Measurements from ENCODE around the gene CPPED1. TPM values are rescaled to one million over a fixed set of nuclear protein-coding genes. Genes with fewer than 3 reads are reported as not detected.
"Not testable (repeated sequence)": the region's sequence is repeated elsewhere in the genome, so short reads cannot be mapped to it uniquely, and the experiment has no call there.

Gene CPPED1
- total and polyA plus RNA-seq, 2 donors (not counting 1 experiment from before 2014, with no cell fraction given): 7.4 to 19.8 TPM

- Histone ChIP-seq H3K9ac (ENCODE audit: insufficient read depth, low read length) (no peak overlapping the region), H3K9me3 (ENCODE audit: control insufficient read depth, insufficient read depth, low read depth, low read length) (no peaks in the 10 kb centered on the region), H3K36me3 (ENCODE audit: control insufficient read depth, insufficient read depth, low read length) (no peaks in the 10 kb centered on the region), H3K27me3 (ENCODE audit: control insufficient read depth, insufficient read depth, low read length) (no peaks in the 10 kb centered on the region), H3K4me2 (ENCODE audit: extremely low read depth, insufficient read depth, low read length) (no peak overlapping the region), H4K20me1 (ENCODE audit: control insufficient read depth, extremely low read depth, insufficient read depth, low read length) (no peaks in the 10 kb centered on the region), H3K27ac (ENCODE audit: insufficient read depth, low read length) (no peak overlapping the region), H3K79me2 (ENCODE audit: control insufficient read depth, insufficient read depth, low read length) (no peaks in the 10 kb centered on the region), H2AFZ (ENCODE audit: low read length) (no peak overlapping the region), H3K4me1 (ENCODE audit: control insufficient read depth, extremely low read depth, insufficient read depth, low read length) (no peaks in the 10 kb centered on the region), H3K4me3 (replicated peaks in 1 of 4; ENCODE audit: control extremely low read depth in 1 of 4, insufficient read depth in 1 of 4, low read depth in 3 of 4, low read length in 4 of 4) (no peak overlapping the region)
- no peak for DNase-seq (ENCODE audit: low read depth in 2 of 2)
- TF ChIP-seq CTCF (conservative IDR thresholded peaks at IDR 0.05 in 1 of 2, IDR thresholded peaks at IDR 0.05 in 1 of 2; ENCODE audit: low read depth in 1 of 2, low read length in 2 of 2): no peak
These were observed 8.9 kb downstream of the CPPED1 start for GRCh38 chr16:12794486-12795387.

GRCh38 chr16:12793865-12794240, 9.8 kb downstream of the CPPED1 start:
- Histone ChIP-seq H3K27ac (ENCODE audit: insufficient read depth, low read length) (no peak overlapping the region), H3K4me2 (ENCODE audit: extremely low read depth, insufficient read depth, low read length) (no peak overlapping the region), H4K20me1 (ENCODE audit: control insufficient read depth, extremely low read depth, insufficient read depth, low read length) (no peaks in the 10 kb centered on the region), H3K79me2 (ENCODE audit: control insufficient read depth, insufficient read depth, low read length) (no peaks in the 10 kb centered on the region), H3K9ac (ENCODE audit: insufficient read depth, low read length) (no peak overlapping the region), H3K36me3 (ENCODE audit: control insufficient read depth, insufficient read depth, low read length) (no peaks in the 10 kb centered on the region), H2AFZ (ENCODE audit: low read length) (no peak overlapping the region), H3K9me3 (ENCODE audit: control insufficient read depth, insufficient read depth, low read depth, low read length) (no peaks in the 10 kb centered on the region), H3K27me3 (ENCODE audit: control insufficient read depth, insufficient read depth, low read length) (no peaks in the 10 kb centered on the region), H3K4me3 (replicated peaks in 1 of 4; ENCODE audit: control extremely low read depth in 1 of 4, insufficient read depth in 1 of 4, low read depth in 3 of 4, low read length in 4 of 4) (no peak overlapping the region), H3K4me1 (ENCODE audit: control insufficient read depth, extremely low read depth, insufficient read depth, low read length) (no peaks in the 10 kb centered on the region)
- no peak for DNase-seq (ENCODE audit: low read depth in 2 of 2)
- no peak for TF ChIP-seq EZH2 (IDR thresholded peaks at IDR 0.05; ENCODE audit: low read length, missing control alignments)
- TF ChIP-seq CTCF (conservative IDR thresholded peaks at IDR 0.05 in 1 of 2, IDR thresholded peaks at IDR 0.05 in 1 of 2; ENCODE audit: low read depth in 1 of 2, low read length in 2 of 2): no peak

GRCh38 chr16:12793120-12793864, 10.4 kb downstream of the CPPED1 start:
- H3K79me2 ChIP-seq (ENCODE audit: control insufficient read depth, insufficient read depth, low read length): no peaks in the 10 kb centered on the region
- H2AFZ ChIP-seq (ENCODE audit: low read length): no peak overlapping the region
- no peaks in the 10 kb centered on the region for H3K9me3 ChIP-seq (ENCODE audit: control insufficient read depth, insufficient read depth, low read depth, low read length)

GRCh38 chr16:12792528-12792927, 11.2 kb downstream of the CPPED1 start:
- DNase-seq (ENCODE audit: low read depth in 2 of 2); H3K4me3 ChIP-seq (replicated peaks in 1 of 4; ENCODE audit: control extremely low read depth in 1 of 4, insufficient read depth in 1 of 4, low read depth in 3 of 4, low read length in 4 of 4); H3K27me3 ChIP-seq (ENCODE audit: control insufficient read depth, insufficient read depth, low read length); H3K27ac ChIP-seq (ENCODE audit: insufficient read depth, low read length); H3K9ac ChIP-seq (ENCODE audit: insufficient read depth, low read length); H4K20me1 ChIP-seq (ENCODE audit: control insufficient read depth, extremely low read depth, insufficient read depth, low read length); H3K4me2 ChIP-seq (ENCODE audit: extremely low read depth, insufficient read depth, low read length); H3K79me2 ChIP-seq (ENCODE audit: control insufficient read depth, insufficient read depth, low read length); H3K9me3 ChIP-seq (ENCODE audit: control insufficient read depth, insufficient read depth, low read depth, low read length); H3K36me3 ChIP-seq (ENCODE audit: control insufficient read depth, insufficient read depth, low read length); H3K4me1 ChIP-seq (ENCODE audit: control insufficient read depth, extremely low read depth, insufficient read depth, low read length); H2AFZ ChIP-seq (ENCODE audit: low read length): not testable (repeated sequence)

More at GRCh38 chr16:12793120-12793864, 10.4 kb downstream of the CPPED1 start:
- Histone ChIP-seq H3K4me1 (ENCODE audit: control insufficient read depth, extremely low read depth, insufficient read depth, low read length) (no peaks in the 10 kb centered on the region), H4K20me1 (ENCODE audit: control insufficient read depth, extremely low read depth, insufficient read depth, low read length) (no peaks in the 10 kb centered on the region), H3K27ac (ENCODE audit: insufficient read depth, low read length) (no peak overlapping the region), H3K27me3 (ENCODE audit: control insufficient read depth, insufficient read depth, low read length) (no peaks in the 10 kb centered on the region), H3K36me3 (ENCODE audit: control insufficient read depth, insufficient read depth, low read length) (no peaks in the 10 kb centered on the region), H3K9ac (ENCODE audit: insufficient read depth, low read length) (no peak overlapping the region), H3K4me2 (ENCODE audit: extremely low read depth, insufficient read depth, low read length) (no peak overlapping the region), H3K4me3 (replicated peaks in 1 of 4; ENCODE audit: control extremely low read depth in 1 of 4, insufficient read depth in 1 of 4, low read depth in 3 of 4, low read length in 4 of 4) (no peak overlapping the region)
- TF ChIP-seq CTCF (conservative IDR thresholded peaks at IDR 0.05 in 1 of 2, IDR thresholded peaks at IDR 0.05 in 1 of 2; ENCODE audit: low read depth in 1 of 2, low read length in 2 of 2): no peak
- DNase-seq (ENCODE audit: low read depth in 2 of 2): no peak

Measured in fibroblast of lung (primary cell).